Liver (tissue), 9 donors: ENCODE data around the gene PPP1R2. TPM values are rescaled to one million over a fixed set of nuclear protein-coding genes. Genes with fewer than 3 reads are reported as not detected.

Experiments
- DNase-seq: peaks from one replicate; pipeline ENCODE4 v3.0.0-alpha.2; 2017; ENCODE audit warnings: low spot score
- H3K27ac ChIP-seq, 2 donors: one replicate each; pipeline ENCODE4 v1.7.0; 2013; ENCODE audit warnings: inconsistent platforms in 2 of 2, low read length in 2 of 2, control low read depth in 1 of 2, low read depth in 1 of 2, mild to moderate bottlenecking in 1 of 2
- H3K27me3 ChIP-seq, 4 donors: one replicate each; pipeline versions ENCODE4 v1.6.1 to v1.7.0; 2013; ENCODE audit warnings: low read length in 3 of 4, inconsistent platforms in 1 of 4, mild to moderate bottlenecking in 1 of 4, moderate library complexity in 1 of 4; ENCODE audit not compliant: control insufficient read depth in 4 of 4, insufficient read depth in 4 of 4
- H3K36me3 ChIP-seq, 4 donors: one replicate each; pipeline versions ENCODE4 v1.6.1 to v1.7.0; 2013; ENCODE audit warnings: low read length in 3 of 4, mild to moderate bottlenecking in 3 of 4, low read depth in 1 of 4, moderate library complexity in 1 of 4; ENCODE audit not compliant: control insufficient read depth in 4 of 4, insufficient read depth in 3 of 4
- H3K4me1 ChIP-seq, 4 donors: one replicate each; pipeline versions ENCODE4 v1.6.1 to v1.7.0; 2013; ENCODE audit warnings: low read length in 3 of 4, mild to moderate bottlenecking in 3 of 4, moderate library complexity in 1 of 4; ENCODE audit not compliant: control insufficient read depth in 4 of 4, insufficient read depth in 4 of 4
- H3K4me3 ChIP-seq, 3 donors: one replicate each; pipeline versions ENCODE4 v1.6.1 to v1.7.0; 2013; ENCODE audit warnings: low read length in 3 of 3, control low read depth in 1 of 3, low read depth in 1 of 3, mild to moderate bottlenecking in 1 of 3
- H3K9ac ChIP-seq, 2 donors: one replicate each; pipeline ENCODE4 v1.7.0; 2013; ENCODE audit warnings: low read length in 2 of 2, mild to moderate bottlenecking in 2 of 2, moderate library complexity in 2 of 2, control low read depth in 1 of 2, low read depth in 1 of 2
- H3K9me3 ChIP-seq, 4 donors: one replicate each; pipeline versions ENCODE4 v1.6.1 to v1.7.0; 2013; ENCODE audit warnings: low read length in 3 of 4; ENCODE audit not compliant: control insufficient read depth in 4 of 4
- ATF3 ChIP-seq: IDR thresholded peaks from 2 replicates; pipeline ENCODE4 v1.6.1; 2016; ENCODE audit warnings: antibody characterized with exemption
- CTCF ChIP-seq: fragments of 150-350 bp; IDR thresholded peaks from 2 replicates; pipeline ENCODE4 v1.5.1; 2017; ENCODE audit warnings: improper control_type of control experiment, low read depth, low read length; ENCODE audit not compliant: missing input control
- EGR1 ChIP-seq, 2 donors: IDR thresholded peaks; 2 replicates each; pipeline ENCODE4 v1.6.1; 2016 to 2018; ENCODE audit warnings: antibody characterized with exemption in 2 of 2, low read depth in 2 of 2
- FOXA1 ChIP-seq: IDR thresholded peaks from 2 replicates; pipeline ENCODE4 v1.6.1; 2016; ENCODE audit warnings: antibody characterized with exemption
- FOXA2 ChIP-seq: IDR thresholded peaks from 2 replicates; pipeline ENCODE4 v1.6.1; 2016; ENCODE audit warnings: antibody characterized with exemption
- GABPA ChIP-seq, 2 donors: IDR thresholded peaks in 1 of 2; conservative IDR thresholded peaks in 1 of 2; 2 replicates each; pipeline ENCODE4 v1.6.1; 2016; ENCODE audit warnings: antibody characterized with exemption in 2 of 2, mild to moderate bottlenecking in 1 of 2, moderate library complexity in 1 of 2
- HNF4A ChIP-seq, 2 donors: conservative IDR thresholded peaks; 2 replicates each; pipeline ENCODE4 v1.6.1; 2016; ENCODE audit warnings: antibody characterized with exemption in 2 of 2, mild to moderate bottlenecking in 2 of 2
- HNF4G ChIP-seq: IDR thresholded peaks from 2 replicates; pipeline ENCODE4 v1.6.1; 2016; ENCODE audit warnings: antibody characterized with exemption
- JUND ChIP-seq, 2 donors: IDR thresholded peaks; 2 replicates each; pipeline ENCODE4 v1.6.1; 2016; ENCODE audit warnings: antibody characterized with exemption in 2 of 2
- MAX ChIP-seq: IDR thresholded peaks from 2 replicates; pipeline ENCODE4 v1.6.1; 2016; ENCODE audit warnings: antibody characterized with exemption
- NR2F2 ChIP-seq: IDR thresholded peaks from 2 replicates; pipeline ENCODE4 v1.6.1; 2016; ENCODE audit warnings: antibody characterized with exemption
- RAD21 ChIP-seq, 2 donors: IDR thresholded peaks; 2 replicates each; pipeline ENCODE4 v1.6.1; 2016; ENCODE audit warnings: antibody characterized with exemption in 2 of 2, mild to moderate bottlenecking in 2 of 2
- RXRA ChIP-seq, 2 donors: IDR thresholded peaks; 2 replicates each; pipeline ENCODE4 v1.6.1; 2017 to 2018; ENCODE audit warnings: antibody characterized with exemption in 2 of 2, mild to moderate bottlenecking in 1 of 2
- TAF1 ChIP-seq: conservative IDR thresholded peaks from 2 replicates; pipeline ENCODE4 v1.6.1; 2016; ENCODE audit warnings: antibody characterized with exemption, mild to moderate bottlenecking
- YY1 ChIP-seq: IDR thresholded peaks from 2 replicates; pipeline ENCODE4 v1.6.1; 2016; ENCODE audit warnings: antibody characterized with exemption, mild to moderate bottlenecking
- ZBTB33 ChIP-seq: IDR thresholded peaks from 2 replicates; pipeline ENCODE4 v1.6.1; 2016; ENCODE audit warnings: antibody characterized with exemption
- WGBS: extraction: QIAGEN DNeasy Blood & Tissue Kit; methylation state at CpG from one replicate; pipeline ENCODE4 v1.1.7; 2013; 5-methylcytosine and 5-hydroxymethylcytosine counted together
- polyA plus RNA-seq, 2 donors: library from polyadenylated mRNA; stranded (reverse) in 1 of 2; unstranded in 1 of 2; fragments of 200-250 nt in 1 of 2; fragments of >200 nt in 1 of 2; fragmentation: Nextera tagmentation in 1 of 2; extraction: Ambion mirVana in 1 of 2; gene quantifications; one replicate each; pipeline versions ENCODE4 v1.2.1 to v1.2.3, GENCODE V29; 2013 to 2015
- total RNA-seq, 2 donors: library from RNA; depleted of rRNA; stranded (reverse); fragments of >200 nt; gene quantifications; one replicate each; pipeline ENCODE4 v1.2.3, GENCODE V29; 2014
- donor health status: healthy.
- donor health status: healthy.
- donor health status: healthy.
- donor health status: healthy.
- donor health status: healthy.

PPP1R2 gene
- total and polyA plus RNA-seq, 4 donors = 9.3 to 21.4 (median 16.0) TPM

- Histone ChIP-seq H3K27me3 (no peaks in the 10 kb centered on the region), H3K9ac (no peak overlapping the region), H3K4me1 (peaks cover 6 to 26% (median 10%) of the 10 kb centered on the region in 4 donors), H3K36me3 (no peaks in the 10 kb centered on the region), H3K27ac (no peak overlapping the region), H3K4me3 (no peak overlapping the region), H3K9me3 (no peaks in the 10 kb centered on the region)
- WGBS = 89% methylated on average over 4 of the region's 4 CpGs
- no peak for TF ChIP-seq EGR1 (IDR thresholded peaks at IDR 0.05; ENCODE audit: low read depth in 2 of 2)
- TF ChIP-seq HNF4A (conservative IDR thresholded peaks at IDR 0.05) = no peak
- no peak for TF ChIP-seq TAF1
- no peak for TF ChIP-seq JUND (IDR thresholded peaks at IDR 0.05)
- no peak for TF ChIP-seq CTCF
- TF ChIP-seq YY1 = no peak
- no peak for TF ChIP-seq GABPA (IDR thresholded peaks at IDR 0.05 in 1 of 2, conservative IDR thresholded peaks at IDR 0.05 in 1 of 2)
- DNase-seq = no peak
Measured at GRCh38 chr3:195544230-195544536, 1.1 kb upstream of the PPP1R2 start.

- peak overlapping the region; percentile 85 to 86 for H3K27ac ChIP-seq
- H3K4me3 ChIP-seq = peak overlapping the region; percentile 71 to 95 (median 90)
- H3K4me1 ChIP-seq = peaks cover 6 to 26% (median 10%) of the 10 kb centered on the region in 4 donors
- no peaks in the 10 kb centered on the region for H3K9me3 ChIP-seq
- H3K9ac ChIP-seq = peak overlapping the region in 1 of 2 donors; percentile 43
- 22% methylated on average over 38 of the region's 38 CpGs for WGBS
- no peaks in the 10 kb centered on the region for H3K27me3 ChIP-seq
- TF ChIP-seq ZBTB33 (no peak), NR2F2 (no peak), CTCF (no peak), GABPA (IDR thresholded peaks at IDR 0.05 in 1 of 2, conservative IDR thresholded peaks at IDR 0.05 in 1 of 2) (no peak), RXRA (IDR thresholded peaks at IDR 0.05) (no peak), HNF4G (no peak), MAX (no peak), RAD21 (IDR thresholded peaks at IDR 0.05) (no peak), YY1 (no peak), ATF3 (no peak), EGR1 (IDR thresholded peaks at IDR 0.05; ENCODE audit: low read depth in 2 of 2) (no peak), FOXA2 (no peak), FOXA1 (no peak), JUND (IDR thresholded peaks at IDR 0.05) (no peak)
- no peaks in the 10 kb centered on the region for H3K36me3 ChIP-seq
- DNase-seq = no peak
Measured at GRCh38 chr3:195543500-195544229, 540 bp upstream of the PPP1R2 start.
